Measurements from ENCODE around the gene WDR91. TPM values are rescaled to one million over a fixed set of nuclear protein-coding genes. Genes with fewer than 3 reads are reported as not detected.

Gene WDR91
- total RNA-seq, 1 experiment from 2014 or later = 8.8 TPM

DNA sequence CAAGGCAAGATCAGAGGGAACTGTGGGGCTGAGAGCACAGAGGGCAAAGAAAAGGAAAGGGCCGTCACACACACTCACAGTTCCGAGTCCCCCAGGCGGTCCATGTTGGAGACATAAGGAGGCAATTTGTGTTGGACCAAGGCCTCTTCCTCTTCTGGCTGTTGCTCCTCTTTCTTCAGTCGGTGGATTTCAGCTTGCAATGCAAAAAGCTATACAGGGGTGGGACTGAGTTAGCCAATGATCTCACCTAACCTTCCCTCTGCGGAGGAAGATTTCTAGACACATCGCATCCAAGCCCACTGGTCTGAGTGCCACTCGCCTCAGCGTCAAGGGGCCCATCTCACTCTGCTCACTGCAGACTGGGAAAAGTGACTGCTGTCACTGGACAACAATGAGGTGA, 5.5 kb downstream of the WDR91 start:
- DNase-seq (ENCODE audit: low read depth, low spot score) = no peak
- intact Hi-C loops (cut with micrococcal nuclease; ENCODE audit: unreplicated experiment) (no loop called here), in situ Hi-C loops (cut with HindIII; ENCODE audit: low pct_unique_long_range_greater_than_20kb, low sequenced_read_pairs) (no loop called here)
- no peaks in the 10 kb centered on the region for H3K36me3 ChIP-seq (ENCODE audit: control insufficient read depth, insufficient read depth, low read length)
- H3K4me1 ChIP-seq (ENCODE audit: control insufficient read depth, insufficient read depth, low read length) = peaks cover 4% of the 10 kb centered on the region; the same call in 1 of the 2 replicates
- TF ChIP-seq SIN3A (IDR thresholded peaks at IDR 0.05; ENCODE audit: borderline replicate concordance, insufficient read depth, low read depth, low read length) = no peak
- H3K4me3 ChIP-seq (ENCODE audit: low read depth in 2 of 2, low read length in 2 of 2) = no peak overlapping the region
- no peaks in the 10 kb centered on the region for H3K27me3 ChIP-seq (ENCODE audit: control insufficient read depth, insufficient read depth, low read length)
- no peak for ATAC-seq
- ChIA-PET CTCF (no interaction called here), POLR2A (no interaction called here)
- no TSS peak for BruUV-seq (replicated peaks)
- H3K27ac ChIP-seq (ENCODE audit: low read length) = no peak overlapping the region
- no peaks in the 10 kb centered on the region for H3K9me3 ChIP-seq (ENCODE audit: control insufficient read depth, insufficient read depth, low read depth, low read length)

DNA sequence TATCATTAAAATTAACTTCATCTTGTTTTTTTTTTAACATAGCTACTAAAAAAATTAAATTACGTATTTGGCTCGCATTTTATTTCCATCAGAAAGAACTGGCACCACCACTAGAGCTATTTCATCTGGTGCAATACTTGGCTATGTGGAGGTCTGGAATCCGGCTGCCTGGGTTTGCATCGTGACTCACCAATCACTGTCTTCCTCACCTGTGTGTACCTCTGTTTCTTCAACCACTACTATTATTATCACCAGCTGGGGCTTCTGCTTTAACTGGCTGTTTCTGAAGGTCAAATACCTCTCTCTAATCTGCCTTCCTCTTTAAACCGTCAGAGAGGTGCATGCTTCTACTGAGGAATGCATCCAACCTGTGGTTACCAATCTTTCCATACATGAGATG, 6.5 kb downstream of the WDR91 start:
- CTCF ChIA-PET = no interaction called here
- H3K27ac ChIP-seq (ENCODE audit: low read length) = no peak overlapping the region
- ATAC-seq = no peak
- no peak for DNase-seq (ENCODE audit: low read depth, low spot score)
- intact Hi-C loops (cut with micrococcal nuclease; ENCODE audit: unreplicated experiment) = no loop called here
- POLR2A ChIA-PET = no interaction called here
- TF ChIP-seq, protein P1, sequence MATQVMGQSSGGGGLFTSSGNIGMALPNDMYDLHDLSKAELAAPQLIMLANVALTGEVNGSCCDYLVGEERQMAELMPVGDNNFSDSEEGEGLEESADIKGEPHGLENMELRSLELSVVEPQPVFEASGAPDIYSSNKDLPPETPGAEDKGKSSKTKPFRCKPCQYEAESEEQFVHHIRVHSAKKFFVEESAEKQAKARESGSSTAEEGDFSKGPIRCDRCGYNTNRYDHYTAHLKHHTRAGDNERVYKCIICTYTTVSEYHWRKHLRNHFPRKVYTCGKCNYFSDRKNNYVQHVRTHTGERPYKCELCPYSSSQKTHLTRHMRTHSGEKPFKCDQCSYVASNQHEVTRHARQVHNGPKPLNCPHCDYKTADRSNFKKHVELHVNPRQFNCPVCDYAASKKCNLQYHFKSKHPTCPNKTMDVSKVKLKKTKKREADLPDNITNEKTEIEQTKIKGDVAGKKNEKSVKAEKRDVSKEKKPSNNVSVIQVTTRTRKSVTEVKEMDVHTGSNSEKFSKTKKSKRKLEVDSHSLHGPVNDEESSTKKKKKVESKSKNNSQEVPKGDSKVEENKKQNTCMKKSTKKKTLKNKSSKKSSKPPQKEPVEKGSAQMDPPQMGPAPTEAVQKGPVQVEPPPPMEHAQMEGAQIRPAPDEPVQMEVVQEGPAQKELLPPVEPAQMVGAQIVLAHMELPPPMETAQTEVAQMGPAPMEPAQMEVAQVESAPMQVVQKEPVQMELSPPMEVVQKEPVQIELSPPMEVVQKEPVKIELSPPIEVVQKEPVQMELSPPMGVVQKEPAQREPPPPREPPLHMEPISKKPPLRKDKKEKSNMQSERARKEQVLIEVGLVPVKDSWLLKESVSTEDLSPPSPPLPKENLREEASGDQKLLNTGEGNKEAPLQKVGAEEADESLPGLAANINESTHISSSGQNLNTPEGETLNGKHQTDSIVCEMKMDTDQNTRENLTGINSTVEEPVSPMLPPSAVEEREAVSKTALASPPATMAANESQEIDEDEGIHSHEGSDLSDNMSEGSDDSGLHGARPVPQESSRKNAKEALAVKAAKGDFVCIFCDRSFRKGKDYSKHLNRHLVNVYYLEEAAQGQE (IDR thresholded peaks at IDR 0.05; ENCODE audit: insufficient read depth in 1 of 2, low read depth in 2 of 2, low read length in 1 of 2) = no peak
- TF ChIP-seq POLR2AphosphoS5 (IDR thresholded peaks at IDR 0.05; ENCODE audit: low read depth, low read length) = no peak
- TF ChIP-seq SIN3A (IDR thresholded peaks at IDR 0.05; ENCODE audit: borderline replicate concordance, insufficient read depth, low read depth, low read length) = no peak
- TF ChIP-seq, protein P2, sequence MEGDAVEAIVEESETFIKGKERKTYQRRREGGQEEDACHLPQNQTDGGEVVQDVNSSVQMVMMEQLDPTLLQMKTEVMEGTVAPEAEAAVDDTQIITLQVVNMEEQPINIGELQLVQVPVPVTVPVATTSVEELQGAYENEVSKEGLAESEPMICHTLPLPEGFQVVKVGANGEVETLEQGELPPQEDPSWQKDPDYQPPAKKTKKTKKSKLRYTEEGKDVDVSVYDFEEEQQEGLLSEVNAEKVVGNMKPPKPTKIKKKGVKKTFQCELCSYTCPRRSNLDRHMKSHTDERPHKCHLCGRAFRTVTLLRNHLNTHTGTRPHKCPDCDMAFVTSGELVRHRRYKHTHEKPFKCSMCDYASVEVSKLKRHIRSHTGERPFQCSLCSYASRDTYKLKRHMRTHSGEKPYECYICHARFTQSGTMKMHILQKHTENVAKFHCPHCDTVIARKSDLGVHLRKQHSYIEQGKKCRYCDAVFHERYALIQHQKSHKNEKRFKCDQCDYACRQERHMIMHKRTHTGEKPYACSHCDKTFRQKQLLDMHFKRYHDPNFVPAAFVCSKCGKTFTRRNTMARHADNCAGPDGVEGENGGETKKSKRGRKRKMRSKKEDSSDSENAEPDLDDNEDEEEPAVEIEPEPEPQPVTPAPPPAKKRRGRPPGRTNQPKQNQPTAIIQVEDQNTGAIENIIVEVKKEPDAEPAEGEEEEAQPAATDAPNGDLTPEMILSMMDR (IDR thresholded peaks at IDR 0.05) = no peak
- TF ChIP-seq TCF7L2 (IDR thresholded peaks at IDR 0.05; ENCODE audit: low read depth, low read length) = no peak
- no peaks in the 10 kb centered on the region for H3K9me3 ChIP-seq (ENCODE audit: control insufficient read depth, insufficient read depth, low read depth, low read length)
- in situ Hi-C loops (cut with HindIII; ENCODE audit: low pct_unique_long_range_greater_than_20kb, low sequenced_read_pairs) = no loop called here
- no peaks in the 10 kb centered on the region for H3K4me1 ChIP-seq (ENCODE audit: control insufficient read depth, insufficient read depth, low read length)
- no peaks in the 10 kb centered on the region for H3K36me3 ChIP-seq (ENCODE audit: control insufficient read depth, insufficient read depth, low read length)
- H3K4me3 ChIP-seq (ENCODE audit: low read depth in 2 of 2, low read length in 2 of 2) = no peak overlapping the region
- no peaks in the 10 kb centered on the region for H3K27me3 ChIP-seq (ENCODE audit: control insufficient read depth, insufficient read depth, low read length)
- BruUV-seq (replicated peaks) = no TSS peak

DNA sequence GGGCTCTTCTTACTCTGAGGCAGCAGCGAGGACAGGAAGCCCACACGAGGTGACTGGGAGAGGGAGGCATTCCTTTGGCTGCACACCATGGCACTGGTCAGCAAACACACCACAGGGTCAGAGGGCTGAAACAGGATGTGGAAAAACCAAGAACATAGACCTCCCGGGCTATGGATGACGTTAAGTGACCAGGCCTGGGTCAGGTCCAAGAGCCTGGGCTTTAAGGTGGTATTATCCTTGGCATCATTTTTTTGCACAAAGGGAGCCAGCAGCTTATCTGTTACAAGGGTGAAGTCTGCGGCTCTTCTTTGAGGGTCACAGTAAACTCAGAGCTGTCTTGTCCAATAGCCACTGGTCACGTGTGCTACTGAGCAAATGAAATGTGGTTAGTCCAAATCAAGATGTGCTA, 7.0 kb downstream of the WDR91 start:
- ChIA-PET CTCF (no interaction called here), POLR2A (no interaction called here)
- no peak overlapping the region for H3K4me3 ChIP-seq (ENCODE audit: low read depth in 2 of 2, low read length in 2 of 2)
- in situ Hi-C loops (cut with HindIII; ENCODE audit: low pct_unique_long_range_greater_than_20kb, low sequenced_read_pairs) (no loop called here), intact Hi-C loops (cut with micrococcal nuclease; ENCODE audit: unreplicated experiment) (no loop called here)
- no peaks in the 10 kb centered on the region for H3K27me3 ChIP-seq (ENCODE audit: control insufficient read depth, insufficient read depth, low read length)
- no peak overlapping the region for H3K27ac ChIP-seq (ENCODE audit: low read length)
- ATAC-seq = no peak
- H3K4me1 ChIP-seq (ENCODE audit: control insufficient read depth, insufficient read depth, low read length) = no peaks in the 10 kb centered on the region
- DNase-seq (ENCODE audit: low read depth, low spot score) = no peak
- no peaks in the 10 kb centered on the region for H3K9me3 ChIP-seq (ENCODE audit: control insufficient read depth, insufficient read depth, low read depth, low read length)
- TF ChIP-seq SIN3A (IDR thresholded peaks at IDR 0.05; ENCODE audit: borderline replicate concordance, insufficient read depth, low read depth, low read length) (no peak), TCF7L2 (IDR thresholded peaks at IDR 0.05; ENCODE audit: low read depth, low read length) (no peak), POLR2AphosphoS5 (IDR thresholded peaks at IDR 0.05; ENCODE audit: low read depth, low read length) (no peak)
- TF ChIP-seq, protein P1 (IDR thresholded peaks at IDR 0.05; ENCODE audit: insufficient read depth in 1 of 2, low read depth in 2 of 2, low read length in 1 of 2) = no peak
- TF ChIP-seq, protein P2 (IDR thresholded peaks at IDR 0.05) = no peak
- BruUV-seq (replicated peaks) = no TSS peak
- H3K36me3 ChIP-seq (ENCODE audit: control insufficient read depth, insufficient read depth, low read length) = no peaks in the 10 kb centered on the region
